Ishikawa (cell line): ENCODE results near the gene POFUT1.

Source experiments
- CEBPB ChIP-seq: IDR thresholded peaks from 2 replicates; pipeline ENCODE4 v1.6.1; 2012
- CREB1 ChIP-seq: IDR thresholded peaks from 2 replicates; pipeline ENCODE4 v1.6.1; 2012; ENCODE audit warnings: low read depth
- EGR1 ChIP-seq: IDR thresholded peaks from 2 replicates; pipeline ENCODE4 v1.6.1; 2012
- EP300 ChIP-seq: IDR thresholded peaks from 2 replicates; pipeline ENCODE4 v1.6.1; 2012; ENCODE audit warnings: borderline replicate concordance
- FOXM1 ChIP-seq: IDR thresholded peaks from 2 replicates; pipeline ENCODE4 v1.6.1; 2012; ENCODE audit warnings: low read depth, borderline replicate concordance
- MAX ChIP-seq: IDR thresholded peaks from 2 replicates; pipeline ENCODE4 v1.6.1; 2012
- NFIC ChIP-seq: IDR thresholded peaks from 2 replicates; pipeline ENCODE4 v1.6.1; 2012
- RAD21 ChIP-seq: IDR thresholded peaks from 2 replicates; pipeline ENCODE4 v1.6.1; 2012; ENCODE audit warnings: low read depth
- REST ChIP-seq: IDR thresholded peaks from 2 replicates; pipeline ENCODE4 v1.6.1; 2012; ENCODE audit warnings: low read depth, mild to moderate bottlenecking
- TAF1 ChIP-seq: IDR thresholded peaks from 2 replicates; pipeline ENCODE4 v1.6.1; 2012; ENCODE audit warnings: low read depth, mild to moderate bottlenecking
- TCF12 ChIP-seq: IDR thresholded peaks from 2 replicates; pipeline ENCODE4 v1.6.1; 2012; ENCODE audit warnings: low read depth
- TEAD4 ChIP-seq: IDR thresholded peaks from 2 replicates; pipeline ENCODE4 v1.6.1; 2012
- USF1 ChIP-seq: IDR thresholded peaks from 2 replicates; pipeline ENCODE4 v1.6.1; 2012
- YY1 ChIP-seq: IDR thresholded peaks from 2 replicates; pipeline ENCODE4 v1.6.1; 2012; ENCODE audit warnings: low read depth
- ZBTB7A ChIP-seq: IDR thresholded peaks from 2 replicates; pipeline ENCODE4 v1.6.1; 2012; ENCODE audit warnings: low read depth

The POFUT1 gene

GRCh38 chr20:32216179-32217142 lies 8.8 kb downstream of the POFUT1 start:
- TF ChIP-seq USF1, result no peak
- TF ChIP-seq ZBTB7A, result no peak
- TF ChIP-seq FOXM1, result no peak
- TF ChIP-seq TCF12, result no peak
- no peak for TF ChIP-seq EP300
- no peak for TF ChIP-seq TAF1
- no peak for TF ChIP-seq EGR1
- no peak for TF ChIP-seq REST
- no peak for TF ChIP-seq RAD21
- TF ChIP-seq MAX, result no peak
- TF ChIP-seq CEBPB, result no peak
- TF ChIP-seq NFIC, result no peak
- TF ChIP-seq CREB1, result no peak
- TF ChIP-seq TEAD4, result no peak
- no peak for TF ChIP-seq YY1

- TF ChIP-seq USF1 (no peak), EGR1 (no peak), CREB1 (no peak), RAD21 (no peak), YY1 (no peak), TAF1 (no peak), REST (no peak), NFIC (no peak), EP300 (no peak), ZBTB7A (no peak), TCF12 (no peak), MAX (no peak), CEBPB (no peak)
These were observed 10.6 kb downstream of the POFUT1 start for GRCh38 chr20:32218156-32218900.

GRCh38 chr20:32224463-32224862 lies 16.8 kb downstream of the POFUT1 start:
- TF ChIP-seq NFIC (no peak), TCF12 (no peak)

GRCh38 chr20:32226391-32226790 lies 18.7 kb downstream of the POFUT1 start:
- TF ChIP-seq REST, result no peak
- no peak for TF ChIP-seq RAD21
- no peak for TF ChIP-seq TAF1
- TF ChIP-seq EGR1, result no peak
- no peak for TF ChIP-seq YY1
- no peak for TF ChIP-seq TCF12
- no peak for TF ChIP-seq MAX
- TF ChIP-seq EP300, result no peak
- TF ChIP-seq USF1, result no peak
- no peak for TF ChIP-seq NFIC
- TF ChIP-seq CEBPB, result no peak
- no peak for TF ChIP-seq ZBTB7A
